HL-60 (cell line): ENCODE measurements around the gene MRTFA.

Experiments used
- DNase-seq, 2 experiments: peaks; one replicate each; pipeline ENCODE4 v3.0.0-alpha.2; 2010 to 2020; ENCODE audit warnings: low read depth in 1 of 2, low spot score in 1 of 2
- H3K27ac ChIP-seq: fragments of 250-450 bp; sonication (Bioruptor Pico); replicated peaks from 2 replicates; pipeline ENCODE4 v1.5.1; 2020; ENCODE audit warnings: mild to moderate bottlenecking, moderate library complexity
- H3K27me3 ChIP-seq: fragments of 250-450 bp; sonication (Bioruptor Pico); 2 replicates; pipeline ENCODE4 v1.5.1; 2021; ENCODE audit warnings: mild to moderate bottlenecking, moderate library complexity; ENCODE audit not compliant: insufficient read depth, poor library complexity, severe bottlenecking
- H3K4me3 ChIP-seq: replicated peaks from 2 replicates; pipeline ENCODE4 v1.5.1; 2011; ENCODE audit warnings: mild to moderate bottlenecking, control low read depth, low read length; ENCODE audit not compliant: insufficient read depth
- CTCF ChIP-seq: IDR thresholded peaks from one replicate; pipeline ENCODE4 v1.5.1; 2011; ENCODE audit warnings: low read length, control low read depth, inconsistent platforms; ENCODE audit not compliant: insufficient read depth
- GABPA ChIP-seq: IDR thresholded peaks from 2 replicates; pipeline ENCODE4 v1.6.1; 2012; ENCODE audit warnings: low read depth
- POLR2AphosphoS5 ChIP-seq: IDR thresholded peaks from 2 replicates; pipeline ENCODE4 v1.6.1; 2012; ENCODE audit warnings: low read depth
- REST ChIP-seq: IDR thresholded peaks from 2 replicates; pipeline ENCODE4 v1.6.1; 2012; ENCODE audit warnings: low read depth; ENCODE audit not compliant: insufficient replicate concordance
- SPI1 ChIP-seq: IDR thresholded peaks from 2 replicates; pipeline ENCODE4 v1.6.1; 2012; ENCODE audit warnings: low read depth, mild to moderate bottlenecking, borderline replicate concordance

Gene MRTFA

GRCh38 chr22:40594346-40594745 lies 42.2 kb downstream of the MRTFA start:
- no peak for DNase-seq
- Histone ChIP-seq H3K27ac (no peak overlapping the region), H3K4me3 (no peak overlapping the region), H3K27me3 (no peaks in the 10 kb centered on the region)
- TF ChIP-seq POLR2AphosphoS5 (no peak), REST (no peak), SPI1 (no peak), GABPA (no peak), CTCF (no peak)

GRCh38 chr22:40593460-40594273 lies 42.9 kb downstream of the MRTFA start:
- TF ChIP-seq GABPA (no peak), CTCF (no peak), REST (no peak), POLR2AphosphoS5 (no peak), SPI1 (no peak)
- Histone ChIP-seq H3K4me3 (no peak overlapping the region), H3K27ac (no peak overlapping the region), H3K27me3 (no peaks in the 10 kb centered on the region)
- DNase-seq, result no peak

GRCh38 chr22:40592352-40593113 lies 44.0 kb downstream of the MRTFA start:
- Histone ChIP-seq H3K4me3 (no peak overlapping the region), H3K27me3 (no peaks in the 10 kb centered on the region), H3K27ac (no peak overlapping the region)
- no peak for DNase-seq
- TF ChIP-seq GABPA (no peak), CTCF (no peak), POLR2AphosphoS5 (no peak), SPI1 (no peak), REST (no peak)
